BJ (cell line): Measurements from ENCODE around the gene PANK3. TPM values are rescaled to one million over a fixed set of nuclear protein-coding genes. Genes with fewer than 3 reads are reported as not detected.
A peak's percentile ranks its signal among the peaks of the same experiment; 100 is the strongest.

Source experiments
- polyA plus RNA-seq: library from polyadenylated mRNA; depleted of rRNA; stranded (reverse); fragments of >200 nt; gene quantifications from 2 replicates; pipeline ENCODE4 v1.2.3, GENCODE V29; 2011; rRNA removed
- small RNA-seq: library from RNA; depleted of rRNA; stranded (forward); fragments of <200 nt; gene quantifications from one replicate; pipeline ENCODE3, GENCODE V24; 2012; ENCODE audit warnings: low replicate concordance, low read depth; ENCODE audit not compliant: insufficient read length

The PANK3 gene
- polyA plus RNA-seq, 1 experiment: 5.3 TPM

Small RNAs within 50 kb of the gene (small RNA-seq; reads per million reads assigned to genes)
- gene MIR103A1: 19.2 reads per million, percentile 83 among the genes with 10 or more reads in this experiment

Other genes with a start within 250 kb of the PANK3 start
- gene RARS1, start 92.9 kb downstream of the PANK3 start, polyA plus RNA-seq: 32.2 and 74.6 TPM in 2 replicates
- 0.56 and 0.61 TPM in 2 replicates for gene FBLL1, start 50.1 kb downstream of the PANK3 start, polyA plus RNA-seq